Esophagus squamous epithelium (tissue), 4 donors: Measurements from ENCODE around the gene SPAG9.

ENCODE experiments used
- POLR2A ChIP-seq, 4 donors: fragments of 450-650 bp; IDR thresholded peaks; one replicate each; pipeline ENCODE4 v1.6.1; 2017; ENCODE audit warnings: antibody characterized with exemption in 4 of 4, mild to moderate bottlenecking in 4 of 4, moderate library complexity in 3 of 4
- TF ChIP-seq, protein P1 (sequence below), 6 experiments: fragments of 450-650 bp in 4 of 6; fragments of 200-600 bp in 2 of 6; sonication (generic) in 2 of 6; IDR thresholded peaks; one replicate each; pipeline ENCODE4 v1.5.1; 2016 to 2019; ENCODE audit warnings: antibody characterized with exemption in 6 of 6, mild to moderate bottlenecking in 4 of 6, moderate library complexity in 4 of 6

GRCh38 chr17:50924300-50924699 is 196.4 kb downstream of the SPAG9 start:
- TF ChIP-seq, protein P1, sequence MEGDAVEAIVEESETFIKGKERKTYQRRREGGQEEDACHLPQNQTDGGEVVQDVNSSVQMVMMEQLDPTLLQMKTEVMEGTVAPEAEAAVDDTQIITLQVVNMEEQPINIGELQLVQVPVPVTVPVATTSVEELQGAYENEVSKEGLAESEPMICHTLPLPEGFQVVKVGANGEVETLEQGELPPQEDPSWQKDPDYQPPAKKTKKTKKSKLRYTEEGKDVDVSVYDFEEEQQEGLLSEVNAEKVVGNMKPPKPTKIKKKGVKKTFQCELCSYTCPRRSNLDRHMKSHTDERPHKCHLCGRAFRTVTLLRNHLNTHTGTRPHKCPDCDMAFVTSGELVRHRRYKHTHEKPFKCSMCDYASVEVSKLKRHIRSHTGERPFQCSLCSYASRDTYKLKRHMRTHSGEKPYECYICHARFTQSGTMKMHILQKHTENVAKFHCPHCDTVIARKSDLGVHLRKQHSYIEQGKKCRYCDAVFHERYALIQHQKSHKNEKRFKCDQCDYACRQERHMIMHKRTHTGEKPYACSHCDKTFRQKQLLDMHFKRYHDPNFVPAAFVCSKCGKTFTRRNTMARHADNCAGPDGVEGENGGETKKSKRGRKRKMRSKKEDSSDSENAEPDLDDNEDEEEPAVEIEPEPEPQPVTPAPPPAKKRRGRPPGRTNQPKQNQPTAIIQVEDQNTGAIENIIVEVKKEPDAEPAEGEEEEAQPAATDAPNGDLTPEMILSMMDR (IDR thresholded peaks at IDR 0.05), result no peak
- TF ChIP-seq POLR2A (IDR thresholded peaks at IDR 0.05), result no peak
